HCEC 1CT (cell line): ENCODE measurements around the gene ZCCHC24.
A peak's percentile ranks its signal among the peaks of the same experiment; 100 is the strongest.

Experiments
- DNase-seq: peaks from one replicate; pipeline ENCODE4 v3.0.0-alpha.2; 2017

Gene ZCCHC24

DNA sequence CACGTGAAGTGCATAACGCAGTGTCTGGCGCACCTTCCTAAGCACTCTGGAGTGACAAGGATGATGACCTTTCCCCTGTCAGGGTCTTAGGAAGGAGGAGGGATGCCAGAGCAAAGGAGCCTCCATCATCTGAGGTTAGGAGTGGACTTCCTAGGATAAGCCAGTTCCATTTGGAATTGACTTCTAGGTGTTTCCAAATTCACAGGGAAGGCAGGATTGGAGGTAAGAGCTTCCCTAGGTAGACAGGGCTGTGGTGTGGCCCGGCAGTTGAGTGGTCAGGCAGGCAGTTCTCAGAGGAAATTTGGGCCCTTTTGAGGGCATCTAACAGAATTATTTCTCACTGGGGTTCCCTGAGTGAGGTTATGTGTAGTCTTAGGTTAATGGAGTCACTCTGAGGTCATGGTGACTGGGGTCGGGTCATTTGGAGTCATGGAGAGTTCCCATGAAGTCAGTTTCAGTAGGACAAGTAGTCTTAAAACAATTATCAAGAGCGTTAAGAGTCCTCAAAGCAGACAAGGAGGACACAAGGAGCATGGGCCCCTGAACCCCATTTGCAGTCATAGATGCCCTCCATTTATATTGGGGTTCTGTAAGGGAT is 89.9 kb downstream of the ZCCHC24 start:
- DNase-seq, result no peak

DNA sequence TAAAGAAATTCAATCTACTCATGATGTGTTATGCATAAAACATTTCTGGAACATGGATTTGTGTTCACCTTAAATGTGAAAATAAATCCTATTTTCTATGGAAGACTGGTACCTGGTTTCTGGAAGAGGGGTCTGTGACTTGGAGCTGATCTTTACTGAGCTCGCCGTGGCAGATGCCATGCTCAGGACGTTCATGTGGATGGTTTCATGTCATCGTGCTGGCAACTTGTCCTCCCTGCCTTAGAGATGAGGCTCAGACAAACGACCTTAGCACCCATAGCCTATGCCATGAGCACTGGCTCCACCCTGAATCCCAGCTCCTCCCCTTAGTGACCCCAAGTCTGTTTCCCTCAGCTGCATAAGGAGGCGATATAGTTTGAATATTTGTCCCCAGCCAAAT is 90.8 kb downstream of the ZCCHC24 start:
- DNase-seq, result no peak

DNA sequence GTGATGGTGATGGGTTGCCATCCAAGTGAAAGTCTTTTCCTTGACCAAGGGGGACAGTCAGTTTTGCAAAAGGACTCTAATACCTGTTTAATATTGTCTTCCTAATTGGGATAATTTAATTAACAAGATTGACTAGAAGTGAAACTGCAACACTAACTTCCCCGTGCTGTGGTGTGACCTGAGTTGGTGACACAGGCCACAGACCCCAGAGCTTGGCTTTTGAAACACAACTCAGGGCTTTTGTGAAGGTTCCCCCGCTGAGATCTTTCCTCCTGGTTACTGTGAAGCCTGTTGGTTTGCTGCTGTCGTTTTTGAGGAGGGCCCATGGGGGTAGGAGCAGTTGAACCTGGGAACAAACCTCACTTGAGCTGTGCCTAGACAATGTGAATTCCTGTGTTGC is 91.3 kb downstream of the ZCCHC24 start:
- DNase-seq, result no peak

DNA sequence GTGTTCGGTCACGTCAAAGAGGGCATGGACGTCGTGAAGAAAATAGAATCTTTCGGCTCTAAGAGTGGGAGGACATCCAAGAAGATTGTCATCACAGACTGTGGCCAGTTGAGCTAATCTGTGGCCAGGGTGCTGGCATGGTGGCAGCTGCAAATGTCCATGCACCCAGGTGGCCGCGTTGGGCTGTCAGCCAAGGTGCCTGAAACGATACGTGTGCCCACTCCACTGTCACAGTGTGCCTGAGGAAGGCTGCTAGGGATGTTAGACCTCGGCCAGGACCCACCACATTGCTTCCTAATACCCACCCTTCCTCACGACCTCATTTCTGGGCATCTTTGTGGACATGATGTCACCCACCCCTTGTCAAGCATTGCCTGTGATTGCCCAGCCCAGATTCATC is 91.7 kb downstream of the ZCCHC24 start:
- no peak for DNase-seq

DNA sequence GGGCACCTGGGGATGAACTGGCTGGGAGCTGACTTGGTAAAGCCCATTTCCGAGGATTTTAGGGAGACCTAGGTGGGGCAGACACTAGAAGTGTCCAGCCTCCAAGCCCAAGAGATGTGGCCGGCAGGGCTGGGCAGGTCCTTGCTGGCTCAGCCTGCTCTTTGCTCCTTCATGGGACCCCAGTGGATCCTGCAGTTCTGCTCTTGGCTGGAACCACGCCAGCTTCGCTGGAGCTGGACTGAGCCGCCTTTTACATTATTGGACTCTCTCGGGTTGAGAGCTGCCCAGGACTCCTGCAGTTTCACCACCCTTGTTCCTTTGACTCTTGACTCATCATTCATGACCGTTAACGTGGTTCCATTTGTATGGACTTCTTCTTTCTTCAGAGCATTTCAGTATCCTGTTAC is 92.4 kb downstream of the ZCCHC24 start:
- DNase-seq, result no peak

DNA sequence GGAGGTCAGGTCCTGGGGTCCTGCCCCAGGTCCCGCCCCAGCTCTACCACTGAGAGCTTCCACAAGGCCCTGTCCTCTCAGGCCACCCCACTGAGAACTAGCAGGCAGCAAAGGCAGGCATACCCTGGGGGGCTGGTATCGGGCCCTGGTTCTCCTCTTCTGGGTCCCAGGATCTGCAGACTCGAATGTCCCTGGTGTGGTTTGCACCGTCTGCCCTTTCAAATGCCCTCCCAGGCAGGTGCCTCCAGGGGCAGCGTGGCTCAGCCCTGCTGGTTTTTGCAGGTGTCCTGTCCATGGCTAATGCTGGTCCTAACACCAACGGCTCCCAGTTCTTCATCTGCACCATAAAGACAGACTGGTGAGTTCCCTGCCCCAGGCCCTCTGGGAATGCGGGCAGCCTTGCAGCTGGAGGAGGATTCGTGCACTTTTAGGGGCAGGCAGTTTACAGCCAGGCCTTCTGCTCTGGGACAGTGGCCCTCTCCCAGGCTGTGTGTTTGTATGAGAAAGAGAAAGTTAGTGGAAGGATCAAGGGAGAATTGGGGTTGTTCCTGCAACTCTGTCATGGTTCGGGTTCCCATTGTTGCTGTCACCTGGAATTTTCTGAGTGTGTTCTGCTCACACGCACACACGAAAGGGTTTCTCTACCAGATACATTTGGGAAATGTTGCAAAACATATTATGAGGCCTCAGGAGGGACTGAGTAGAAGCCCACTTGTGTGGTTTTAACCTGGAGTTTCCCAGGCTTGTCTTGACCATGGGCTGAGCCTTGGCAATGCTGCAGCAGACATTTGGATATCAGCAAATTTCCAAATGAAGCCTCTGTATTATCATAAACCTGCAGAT is 93.2 kb downstream of the ZCCHC24 start:
- no peak for DNase-seq

DNA sequence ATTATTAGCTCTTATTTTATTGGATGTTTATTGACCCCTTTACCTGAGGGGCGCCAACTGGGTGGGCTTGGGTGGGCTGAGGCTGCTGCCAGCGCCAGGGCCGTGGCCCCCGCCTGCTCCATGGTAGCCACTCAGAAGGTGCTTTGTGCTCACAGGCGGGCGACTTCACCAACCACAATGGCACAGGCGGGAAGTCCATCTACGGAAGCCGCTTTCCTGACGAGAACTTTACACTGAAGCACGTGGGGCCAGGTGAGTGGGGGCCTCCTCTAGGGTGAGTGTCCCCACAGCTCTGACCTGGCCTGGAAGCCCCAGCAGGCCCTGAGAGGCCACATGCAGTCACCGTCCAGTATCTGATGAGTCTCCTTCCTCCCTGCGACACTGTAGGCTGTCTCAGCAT is 94.1 kb downstream of the ZCCHC24 start:
- DNase-seq, result no peak

DNA sequence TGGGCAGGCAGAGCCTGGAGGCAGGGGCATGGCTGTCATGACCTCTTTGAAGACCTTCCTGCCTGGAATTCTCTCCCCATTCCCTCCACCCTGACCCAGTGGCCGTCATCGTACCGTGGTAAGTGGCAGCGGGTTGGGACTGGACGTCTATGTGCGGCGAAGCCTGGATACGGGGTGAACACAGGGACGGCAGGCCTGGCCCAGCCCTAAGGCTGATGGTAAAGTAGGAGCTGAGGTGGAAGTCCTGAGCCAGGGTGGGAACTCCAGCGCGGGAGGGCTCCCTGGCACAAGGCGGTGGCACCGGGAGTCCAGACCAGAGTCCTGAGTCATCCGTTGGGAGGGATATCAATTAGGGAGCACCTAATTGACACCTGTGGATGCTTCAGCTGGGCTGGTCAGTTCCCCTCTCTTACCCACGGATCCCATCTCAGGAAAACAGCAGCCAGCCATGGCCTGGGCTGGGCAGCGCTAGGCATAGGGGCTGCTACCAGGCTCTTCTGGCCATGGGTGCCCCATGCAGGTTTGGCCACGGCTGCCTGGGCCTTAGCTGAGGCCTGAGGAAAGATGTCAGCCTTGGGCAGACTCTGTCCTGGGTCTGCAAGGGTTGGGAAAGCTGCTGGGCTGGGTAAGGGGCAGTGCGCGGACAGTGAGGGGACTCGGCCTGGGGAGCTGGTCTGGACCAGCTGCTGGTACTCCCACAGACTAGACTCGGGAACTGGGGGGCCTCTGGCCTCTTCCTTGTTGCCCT is 94.8 kb downstream of the ZCCHC24 start:
- no peak for DNase-seq

DNA sequence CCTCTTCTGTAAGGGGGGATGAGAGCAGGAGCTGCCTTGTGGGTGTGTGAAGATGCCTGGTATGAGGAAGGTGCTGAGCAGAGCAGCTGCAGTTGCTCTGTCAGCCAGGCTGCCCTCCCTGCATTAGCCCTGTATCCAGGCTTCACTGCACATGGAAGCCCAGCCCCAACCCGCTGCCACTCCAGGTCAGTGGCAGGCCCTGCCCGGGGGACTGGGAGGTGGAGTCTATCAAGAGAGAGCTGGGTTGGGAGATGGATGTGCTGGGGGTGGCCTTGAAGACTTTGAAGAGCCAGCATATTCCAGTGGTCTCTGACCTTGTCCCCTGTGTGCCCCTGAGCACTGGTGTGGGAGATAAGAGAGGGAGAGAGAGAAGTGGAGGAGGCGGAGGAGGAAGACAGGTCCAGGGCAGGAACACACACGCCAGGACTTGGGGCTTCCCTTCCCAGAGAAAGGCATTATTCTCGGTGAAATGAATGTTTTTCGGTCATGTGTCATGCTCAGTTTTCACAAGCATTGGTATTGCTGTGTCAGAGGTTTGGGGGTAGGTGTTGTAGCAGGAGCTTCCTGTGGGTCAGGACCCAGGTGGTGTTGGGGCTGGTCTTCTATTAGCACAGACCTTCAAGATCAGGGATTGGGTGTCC is 95.5 kb downstream of the ZCCHC24 start:
- no peak for DNase-seq

DNA sequence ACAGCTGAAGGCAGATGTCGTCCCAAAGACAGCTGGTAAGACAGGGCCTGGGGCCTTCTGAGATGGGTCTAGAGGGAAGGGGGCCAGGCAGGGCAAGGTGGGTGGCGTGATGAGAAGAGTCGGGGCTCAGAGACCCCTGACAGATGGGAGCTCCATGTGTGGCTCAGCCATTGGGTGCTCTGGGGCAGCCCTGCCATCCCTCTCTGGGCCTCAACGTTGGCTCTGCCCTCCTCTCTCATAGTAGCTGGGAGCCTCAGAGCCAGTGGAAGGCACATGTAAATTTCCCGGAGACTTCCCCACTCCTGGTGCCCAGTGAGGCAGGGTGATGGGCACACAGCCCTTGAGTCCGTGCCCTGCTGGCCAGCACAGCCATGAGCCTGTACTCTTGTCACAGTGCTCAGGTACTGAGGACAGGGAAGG is 96.3 kb downstream of the ZCCHC24 start:
- no peak for DNase-seq

DNA sequence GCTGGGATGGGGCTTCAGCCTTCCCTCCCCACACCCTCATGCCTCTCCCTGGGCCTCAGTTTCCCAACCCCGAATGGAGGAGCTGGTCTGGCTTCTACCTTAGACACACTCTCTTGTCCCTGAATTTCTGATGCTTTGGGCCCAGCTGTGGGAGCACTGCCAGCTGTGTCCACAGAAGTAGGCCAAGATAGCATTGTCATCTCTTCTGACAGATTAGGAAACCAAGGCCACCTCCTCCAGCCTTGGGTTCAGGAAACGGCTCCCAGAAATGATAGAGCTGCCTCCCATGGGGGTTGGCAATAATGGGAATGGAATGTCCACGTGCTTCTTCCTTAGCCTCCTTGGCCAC is 96.8 kb downstream of the ZCCHC24 start:
- DNase-seq, result no peak

DNA sequence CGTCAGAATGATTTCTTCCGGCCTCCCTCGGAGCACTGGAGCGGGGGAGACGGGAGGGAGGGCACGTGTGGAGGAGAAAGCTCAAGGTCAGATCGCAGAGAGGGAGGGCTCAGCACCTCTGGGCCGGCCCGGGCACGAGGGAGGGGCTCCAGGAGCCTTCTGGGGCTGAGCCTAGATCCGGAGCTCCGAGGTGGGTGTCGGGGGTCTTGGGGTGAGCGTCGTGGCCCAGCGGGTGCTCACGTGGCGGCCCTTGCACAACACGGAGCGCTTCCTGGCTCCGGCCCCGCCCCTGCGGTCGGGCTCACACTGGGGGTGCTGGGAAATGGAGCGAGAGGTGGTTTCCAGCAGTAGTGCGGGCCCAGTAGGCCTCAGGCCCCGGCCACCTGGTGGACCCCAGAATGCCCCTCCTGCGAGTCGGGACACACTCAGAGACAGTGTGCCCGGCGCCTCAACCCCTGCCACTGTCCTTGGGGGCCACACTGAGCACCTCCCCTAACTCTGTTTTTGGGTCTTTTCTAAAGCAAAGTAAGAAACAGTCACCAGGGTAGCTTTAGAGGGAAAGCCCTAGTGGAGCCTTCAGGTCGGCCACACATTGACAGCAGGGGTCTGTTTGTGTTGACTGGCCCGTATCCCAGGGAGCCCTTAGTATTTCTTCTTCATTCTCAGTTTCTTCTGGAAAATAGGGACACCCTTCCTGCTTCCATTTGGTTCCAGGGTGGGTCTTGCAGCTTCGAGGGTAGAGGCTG is 97.4 kb downstream of the ZCCHC24 start:
- peak; percentile 63 for DNase-seq

DNA sequence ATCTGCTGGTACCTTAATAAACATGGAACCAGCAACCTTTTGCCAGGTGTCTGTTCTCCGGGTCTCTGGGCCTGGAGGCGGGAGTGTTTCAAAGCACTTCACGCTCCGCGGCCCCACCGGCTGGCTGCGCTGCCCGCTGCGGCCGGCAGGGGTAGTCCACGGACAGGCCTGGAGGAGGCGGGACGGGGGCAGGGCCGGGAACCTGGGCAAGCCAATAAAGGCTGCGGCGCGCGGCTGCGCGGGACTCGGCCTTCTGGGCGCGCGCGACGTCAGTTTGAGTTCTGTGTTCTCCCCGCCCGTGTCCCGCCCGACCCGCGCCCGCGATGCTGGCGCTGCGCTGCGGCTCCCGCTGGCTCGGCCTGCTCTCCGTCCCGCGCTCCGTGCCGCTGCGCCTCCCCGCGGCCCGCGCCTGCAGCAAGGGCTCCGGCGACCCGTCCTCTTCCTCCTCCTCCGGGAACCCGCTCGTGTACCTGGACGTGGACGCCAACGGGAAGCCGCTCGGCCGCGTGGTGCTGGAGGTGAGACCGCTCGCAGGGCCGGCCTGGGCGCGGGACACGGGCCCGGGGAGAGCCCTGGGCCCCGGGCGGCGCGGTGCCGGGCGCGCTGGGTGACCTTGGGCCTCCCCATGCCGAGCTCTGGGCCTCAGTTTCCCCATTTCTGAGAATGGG is 98.1 kb downstream of the ZCCHC24 start, which contains the start of gene PPIF:
PPIF (plus strand) TSS at position 244 of the 668 bp plus-strand sequence; CDS start at position 324, 80 bp downstream.
- DNase-seq, result peak; percentile 88

DNA sequence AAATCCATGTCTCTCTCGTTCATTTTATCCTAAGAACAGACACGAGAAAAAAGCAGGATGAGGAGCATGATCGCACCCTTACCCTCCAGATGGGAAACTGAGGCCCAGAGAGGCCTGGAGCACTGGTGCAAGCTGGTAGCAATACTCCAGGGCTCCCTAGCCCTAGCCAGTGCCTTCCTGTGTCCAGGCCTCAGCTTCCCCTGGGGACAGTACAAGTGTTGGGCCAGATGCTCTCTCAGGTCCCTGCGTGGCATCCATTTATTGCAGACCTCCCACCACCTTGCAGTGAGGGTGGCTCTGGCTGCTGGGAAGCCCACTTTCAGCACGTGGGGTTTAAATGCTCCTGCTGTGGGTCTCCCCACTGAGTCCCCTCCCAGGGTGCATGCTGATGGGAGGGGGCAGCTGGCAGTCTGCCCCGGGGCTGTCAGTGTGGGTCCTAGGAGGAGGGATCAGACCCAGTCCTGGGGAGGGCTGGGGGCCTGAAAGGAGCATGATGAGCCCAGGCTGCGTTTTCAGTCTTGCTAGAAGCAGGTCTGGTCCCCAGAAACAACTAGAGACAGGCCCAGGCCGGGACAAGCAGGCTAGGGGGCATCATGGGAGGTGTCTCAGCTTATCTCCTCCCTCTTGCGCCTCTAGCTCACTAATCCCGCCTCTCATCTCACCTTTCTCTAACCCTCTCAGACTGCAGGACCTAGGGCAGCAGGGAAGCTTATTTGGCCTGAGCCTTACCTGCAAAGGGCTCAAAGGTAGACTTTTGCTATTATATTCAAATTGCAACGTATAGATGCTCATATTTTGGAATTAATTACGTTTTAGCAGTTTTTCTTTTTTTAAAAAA is 98.8 kb downstream of the ZCCHC24 start:
- no peak for DNase-seq

DNA sequence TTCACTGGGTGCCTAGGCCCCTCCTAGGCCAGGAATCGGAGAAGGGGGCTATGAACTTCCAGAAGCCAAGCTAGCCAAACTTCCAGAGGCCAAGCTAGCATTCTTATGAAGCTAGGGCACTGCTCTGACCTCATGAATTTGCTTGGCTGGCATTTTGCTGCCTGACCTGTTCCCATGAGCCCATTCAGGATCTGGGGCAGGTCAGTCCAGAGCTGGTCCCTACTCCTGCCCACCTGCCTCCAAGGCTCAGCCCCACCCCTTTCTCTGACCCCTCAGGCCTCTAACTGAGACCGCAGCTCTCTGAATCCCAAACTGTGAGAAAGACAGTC is 99.4 kb downstream of the ZCCHC24 start:
- no peak for DNase-seq

DNA sequence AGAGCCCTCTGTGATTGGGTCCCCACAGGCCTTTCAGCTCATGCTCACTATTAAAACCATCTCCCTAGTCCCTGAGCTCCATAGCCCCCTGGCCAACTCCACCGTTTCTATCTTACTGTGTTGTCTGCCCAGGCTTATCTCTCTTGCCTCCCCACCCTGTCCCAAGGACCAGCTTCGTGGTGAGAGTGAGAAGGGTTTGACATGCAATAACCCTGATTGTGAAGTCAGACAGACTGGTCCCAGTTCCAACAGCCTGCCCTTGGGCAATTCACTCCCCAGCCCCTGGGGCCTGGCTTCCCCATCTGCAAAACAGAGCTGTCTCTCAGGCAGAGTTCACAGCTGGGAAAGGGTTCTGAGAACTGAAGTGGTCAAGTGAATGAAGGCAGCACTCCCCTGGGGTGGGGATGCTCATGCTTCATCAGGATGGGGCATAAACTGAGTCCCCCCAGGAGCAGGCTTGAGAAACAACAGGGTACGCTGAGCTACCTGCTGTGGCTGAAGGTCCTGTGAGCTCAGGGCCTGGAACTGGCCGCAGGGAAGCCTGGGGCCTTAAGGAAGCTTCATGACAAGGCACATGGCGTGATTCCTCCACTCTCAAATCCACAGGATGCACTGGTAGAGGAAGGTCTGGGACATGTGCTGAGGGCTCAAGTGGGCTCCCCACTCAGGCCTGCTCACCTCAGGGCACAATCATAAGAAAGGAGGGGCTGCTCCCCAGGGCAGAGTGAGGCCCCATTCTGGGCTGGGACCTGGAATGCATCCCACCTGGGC is 100.0 kb downstream of the ZCCHC24 start:
- no peak for DNase-seq

DNA sequence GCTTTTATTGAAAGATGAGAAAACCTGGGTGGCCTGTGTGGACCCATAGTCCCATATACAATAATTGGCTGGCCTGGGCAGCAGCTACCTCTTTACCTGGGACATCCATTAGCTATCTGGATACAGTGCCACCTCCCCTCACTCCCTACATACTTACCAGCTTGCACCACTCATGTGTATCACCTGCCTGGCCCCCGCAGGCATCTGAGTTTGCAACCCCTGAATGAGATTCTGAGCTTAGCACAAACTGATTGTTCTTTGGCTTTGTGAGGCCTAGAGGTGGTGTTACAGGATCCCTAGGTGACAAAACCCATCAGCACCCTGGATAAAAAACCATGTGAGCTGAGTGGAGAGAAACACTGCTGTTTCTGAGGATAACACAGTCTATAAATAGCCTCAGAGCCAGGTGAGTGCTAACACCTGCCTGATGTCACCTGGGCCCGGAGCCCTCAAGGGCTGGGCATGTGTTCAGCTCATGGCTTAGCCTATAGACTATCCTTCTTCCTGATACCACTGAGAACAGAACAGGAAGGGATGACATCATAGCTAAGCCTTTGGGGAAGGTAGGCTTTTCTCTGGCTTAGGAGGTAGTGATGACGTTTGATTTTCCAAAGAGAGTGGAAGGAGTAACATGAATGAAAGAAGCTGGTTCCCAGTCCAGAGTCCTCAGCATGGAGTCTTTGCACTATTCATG is 100.8 kb downstream of the ZCCHC24 start:
- DNase-seq, result no peak

DNA sequence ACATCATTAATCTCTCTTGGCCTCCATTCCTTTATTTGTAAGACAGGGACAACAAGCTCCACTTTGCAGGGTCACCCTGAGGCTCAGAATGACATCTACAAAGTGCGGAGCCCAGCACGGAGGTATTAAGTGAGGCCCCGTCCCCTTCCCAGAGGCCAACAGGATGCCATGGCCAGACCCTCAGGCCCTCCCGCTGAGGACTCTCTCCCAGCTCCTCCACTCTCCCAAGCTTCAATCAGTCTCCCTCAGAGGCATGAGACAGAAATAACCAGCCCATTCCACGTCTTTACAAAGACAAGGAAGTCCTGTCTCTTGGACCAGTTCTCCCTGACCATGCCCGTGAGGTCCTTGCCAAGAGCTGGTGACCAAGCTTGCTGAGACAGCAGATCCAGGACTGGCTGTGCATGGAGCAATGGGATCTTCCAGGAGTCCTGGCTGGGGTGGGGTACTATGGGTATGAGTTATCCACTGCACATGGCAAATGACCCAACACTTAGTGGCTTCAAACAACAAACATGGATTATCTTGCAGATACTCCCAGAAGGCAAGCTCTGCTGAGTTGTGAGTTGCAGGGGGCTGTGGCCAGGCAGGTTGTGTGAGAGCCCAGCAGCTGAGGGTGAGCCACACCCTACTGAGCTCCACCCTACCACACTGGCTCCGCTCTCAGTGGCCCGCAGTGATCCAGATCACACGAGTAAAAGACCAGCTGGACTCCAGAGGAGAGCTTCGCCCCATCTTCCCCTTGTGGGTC is 102.4 kb downstream of the ZCCHC24 start:
- no peak for DNase-seq

DNA sequence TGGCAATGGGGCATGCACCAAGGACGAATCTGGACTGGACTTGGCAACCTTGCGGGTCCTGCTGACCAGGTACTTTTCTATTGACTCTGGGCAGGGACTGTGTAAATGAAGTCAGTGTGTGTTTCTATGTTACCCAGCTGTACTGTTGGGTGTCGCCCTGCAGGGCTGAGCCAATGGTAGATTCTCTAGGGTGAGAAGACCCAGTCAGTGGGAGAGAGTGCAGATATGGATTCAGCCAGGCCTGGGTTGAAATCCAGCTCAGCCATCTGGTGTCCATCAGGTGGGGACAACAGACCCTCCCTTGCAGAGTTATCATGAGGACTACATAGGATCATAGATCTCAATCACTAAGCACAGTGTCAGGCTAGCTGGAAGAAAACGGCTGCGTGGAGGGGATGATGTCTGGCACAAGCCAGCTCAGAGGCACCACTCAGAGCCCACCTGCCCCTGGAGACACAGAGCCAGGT is 103.1 kb downstream of the ZCCHC24 start:
- no peak for DNase-seq
